AG09309 (cell line): ENCODE results near the gene RC3H1.

Experiments
- DNase-seq: peaks from one replicate; pipeline ENCODE4 v3.0.0-alpha.2; 2010; ENCODE audit warnings: low read depth
- H3K4me3 ChIP-seq: 2 replicates; pipeline ENCODE4 v1.5.1; 2011; ENCODE audit warnings: mild to moderate bottlenecking, low read depth, low read length, moderate library complexity; ENCODE audit not compliant: control insufficient read depth
- TF ChIP-seq, protein P1 (sequence below): IDR thresholded peaks from 2 replicates; pipeline ENCODE4 v1.5.1; 2011; ENCODE audit warnings: mild to moderate bottlenecking, low read depth, low read length, inconsistent platforms; ENCODE audit not compliant: insufficient read depth, control insufficient read depth; ENCODE audit errors: missing control alignments

Gene RC3H1

GRCh38 chr1:173889885-173890284 lies 132.3 kb downstream of the RC3H1 start:
- TF ChIP-seq, protein P1, sequence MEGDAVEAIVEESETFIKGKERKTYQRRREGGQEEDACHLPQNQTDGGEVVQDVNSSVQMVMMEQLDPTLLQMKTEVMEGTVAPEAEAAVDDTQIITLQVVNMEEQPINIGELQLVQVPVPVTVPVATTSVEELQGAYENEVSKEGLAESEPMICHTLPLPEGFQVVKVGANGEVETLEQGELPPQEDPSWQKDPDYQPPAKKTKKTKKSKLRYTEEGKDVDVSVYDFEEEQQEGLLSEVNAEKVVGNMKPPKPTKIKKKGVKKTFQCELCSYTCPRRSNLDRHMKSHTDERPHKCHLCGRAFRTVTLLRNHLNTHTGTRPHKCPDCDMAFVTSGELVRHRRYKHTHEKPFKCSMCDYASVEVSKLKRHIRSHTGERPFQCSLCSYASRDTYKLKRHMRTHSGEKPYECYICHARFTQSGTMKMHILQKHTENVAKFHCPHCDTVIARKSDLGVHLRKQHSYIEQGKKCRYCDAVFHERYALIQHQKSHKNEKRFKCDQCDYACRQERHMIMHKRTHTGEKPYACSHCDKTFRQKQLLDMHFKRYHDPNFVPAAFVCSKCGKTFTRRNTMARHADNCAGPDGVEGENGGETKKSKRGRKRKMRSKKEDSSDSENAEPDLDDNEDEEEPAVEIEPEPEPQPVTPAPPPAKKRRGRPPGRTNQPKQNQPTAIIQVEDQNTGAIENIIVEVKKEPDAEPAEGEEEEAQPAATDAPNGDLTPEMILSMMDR: no peak
- DNase-seq: no peak

GRCh38 chr1:173888749-173889148 lies 133.4 kb downstream of the RC3H1 start:
- no peak for DNase-seq
- TF ChIP-seq, protein P1: no peak
- no peak overlapping the region for H3K4me3 ChIP-seq

More at GRCh38 chr1:173889885-173890284, 132.3 kb downstream of the RC3H1 start:
- H3K4me3 ChIP-seq: no peak overlapping the region

GRCh38 chr1:173887627-173888026 lies 134.5 kb downstream of the RC3H1 start:
- DNase-seq: no peak
- TF ChIP-seq, protein P1: no peak
- H3K4me3 ChIP-seq: no peak overlapping the region

DNA sequence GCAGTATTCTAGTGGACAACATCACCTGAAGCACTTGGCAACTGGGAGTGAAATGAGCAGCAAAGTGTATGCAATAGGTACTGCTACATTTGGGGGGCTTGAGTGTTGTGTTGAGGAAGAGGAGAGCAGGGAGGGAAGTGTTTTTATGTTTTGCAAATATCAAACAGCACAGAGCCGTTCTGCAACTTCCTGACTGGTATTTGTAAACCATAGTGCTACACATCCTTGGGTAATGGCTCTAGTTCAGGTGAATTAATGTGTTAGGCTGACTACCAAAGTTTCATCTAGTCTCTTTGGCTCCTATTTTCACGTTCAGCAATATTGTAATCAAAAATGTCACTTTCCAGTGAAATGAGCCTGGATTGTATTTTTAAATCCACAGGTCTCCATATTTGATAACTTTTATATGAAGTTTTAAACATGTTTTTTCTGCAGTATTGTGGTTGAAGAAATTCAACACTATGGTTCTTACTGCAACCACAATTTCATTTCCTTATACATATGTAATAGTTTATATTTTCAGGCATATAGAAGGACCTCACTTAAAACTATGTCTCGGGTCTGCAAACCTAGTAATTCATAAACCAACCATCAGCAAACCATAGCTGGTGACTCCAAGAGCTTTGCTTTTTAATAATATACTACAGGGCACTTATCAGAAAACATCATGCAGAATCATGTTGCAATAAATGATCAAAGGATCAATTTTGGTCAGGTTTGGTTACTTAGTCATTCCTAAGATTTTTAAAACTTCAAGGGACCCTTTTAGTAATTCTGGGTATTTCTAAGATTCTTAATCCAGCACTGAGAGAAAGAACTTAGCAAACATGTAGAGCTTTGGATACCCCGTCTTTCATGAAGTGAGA lies 135.2 kb downstream of the RC3H1 start:
- TF ChIP-seq, protein P1: no peak
- no peak overlapping the region for H3K4me3 ChIP-seq
- DNase-seq: no peak

DNA sequence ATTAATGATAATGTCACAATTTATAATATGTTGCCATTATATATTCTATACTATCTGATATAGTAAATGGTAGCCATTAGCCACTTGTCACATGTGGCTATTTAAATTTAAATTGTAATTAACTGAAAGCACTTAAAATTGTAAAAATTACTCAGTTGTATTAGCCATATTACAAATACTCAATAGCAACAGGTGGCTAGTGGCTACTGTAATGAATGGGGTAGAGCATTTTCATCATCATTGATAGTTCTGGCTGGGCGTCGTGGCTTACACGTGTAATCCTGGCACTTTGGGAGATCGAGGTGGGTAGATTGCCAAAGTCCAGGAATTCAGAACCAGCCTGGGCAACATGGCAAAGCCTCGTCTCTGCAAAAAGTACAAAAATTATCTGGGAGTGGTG lies 137.5 kb downstream of the RC3H1 start:
- TF ChIP-seq, protein P1: no peak
- DNase-seq: no peak
- H3K4me3 ChIP-seq: no peak overlapping the region
